Stimulated activated CD4-positive, alpha-beta T cell treated with anti-CD3 and anti-CD28 coated beads, TNF-alpha, amount 100 ng/mL, for 4 hours (primary cell): ENCODE results near the gene LDLRAD3.

ENCODE experiments used
- DNase-seq, 3 experiments: peaks; one replicate each; pipeline ENCODE4 v3.0.0-alpha.2; 2020; ENCODE audit warnings: low read depth in 3 of 3

LDLRAD3 gene

DNA sequence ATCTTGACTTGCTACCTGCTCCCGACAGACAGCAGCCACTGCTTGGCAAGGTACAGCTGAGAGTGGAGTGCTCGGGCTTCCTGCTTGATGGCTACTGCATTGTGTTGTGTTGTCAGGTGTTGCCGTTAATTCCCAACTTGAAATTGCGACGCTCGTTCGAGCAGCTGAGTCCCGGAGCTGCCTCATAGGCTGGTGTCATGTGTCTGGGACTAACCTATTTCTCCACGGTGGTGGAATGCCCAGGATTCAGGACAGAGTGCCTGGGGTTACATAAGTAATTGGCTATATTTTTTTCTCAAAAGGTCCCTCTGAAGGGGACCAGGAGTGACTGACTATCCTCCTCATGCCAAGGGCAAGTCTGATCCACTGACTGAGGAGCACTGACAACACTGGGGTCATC lies 326.8 kb downstream of the LDLRAD3 start:
- no peak for DNase-seq

DNA sequence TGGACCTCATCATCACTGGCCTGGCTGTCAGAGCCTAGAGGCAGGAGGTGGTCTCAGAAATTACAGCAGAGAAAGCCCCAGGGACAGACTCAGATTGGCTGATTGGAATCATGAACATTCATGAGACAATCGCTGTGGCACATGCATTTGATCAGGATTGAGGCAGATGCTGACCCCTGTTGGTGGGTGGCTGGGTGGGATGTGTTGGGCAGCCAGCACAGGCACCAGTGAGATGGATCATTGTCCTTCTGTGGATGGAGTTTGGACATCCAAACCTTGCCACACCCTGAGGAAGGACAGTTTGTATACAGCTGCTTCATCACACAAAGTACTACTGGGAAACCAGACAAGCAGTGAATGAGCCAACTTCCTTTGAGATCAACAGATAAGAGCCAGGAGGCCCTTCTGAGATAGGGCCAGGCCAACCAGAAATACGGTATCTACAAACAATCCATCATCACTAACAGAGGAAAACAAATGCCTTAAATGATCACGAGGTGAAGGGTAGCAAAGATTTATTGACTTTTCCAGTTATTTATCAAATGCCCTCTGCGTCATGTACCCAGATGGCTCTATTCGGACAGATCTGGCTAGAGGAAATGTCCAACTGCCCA lies 328.0 kb downstream of the LDLRAD3 start:
- DNase-seq, result no peak

DNA sequence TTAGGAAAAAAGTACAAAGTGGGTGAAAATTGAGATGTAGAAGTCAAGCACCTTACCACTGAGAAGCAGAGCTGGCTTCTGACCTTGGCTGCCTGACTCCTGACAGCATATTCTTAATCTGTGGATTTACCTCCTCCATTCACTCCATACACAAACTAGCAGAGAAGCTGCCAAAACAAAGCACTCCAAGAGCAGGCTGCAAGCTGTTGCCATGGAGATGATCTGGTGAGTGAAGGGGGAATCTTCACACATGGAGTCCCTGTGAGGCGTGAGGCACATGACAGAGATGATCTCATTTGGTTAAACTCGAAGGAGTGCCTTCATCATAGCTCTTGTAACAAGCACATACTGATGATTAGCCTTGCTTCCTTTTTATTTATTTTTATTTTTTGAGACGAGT lies 329.2 kb downstream of the LDLRAD3 start:
- no peak for DNase-seq

DNA sequence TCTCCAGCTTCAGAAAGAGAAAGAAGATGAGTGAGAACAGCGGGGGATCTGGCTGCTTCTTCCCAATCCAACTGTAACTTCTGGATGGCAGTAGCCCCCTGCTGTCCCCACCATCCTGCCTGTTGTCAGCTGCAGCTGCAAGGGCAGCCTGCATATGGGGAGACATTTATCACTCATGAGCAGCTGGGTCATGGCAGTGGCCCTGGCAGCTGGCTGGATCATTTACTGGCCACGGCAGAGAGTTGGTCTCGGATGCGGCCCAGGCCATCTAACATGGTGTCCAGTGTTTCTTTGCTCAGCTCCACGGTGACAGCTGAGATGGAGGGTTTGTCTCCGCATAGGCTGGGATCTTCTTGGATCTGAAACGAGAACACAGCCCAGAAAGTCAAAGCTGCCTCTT lies 330.6 kb downstream of the LDLRAD3 start:
- no peak for DNase-seq

DNA sequence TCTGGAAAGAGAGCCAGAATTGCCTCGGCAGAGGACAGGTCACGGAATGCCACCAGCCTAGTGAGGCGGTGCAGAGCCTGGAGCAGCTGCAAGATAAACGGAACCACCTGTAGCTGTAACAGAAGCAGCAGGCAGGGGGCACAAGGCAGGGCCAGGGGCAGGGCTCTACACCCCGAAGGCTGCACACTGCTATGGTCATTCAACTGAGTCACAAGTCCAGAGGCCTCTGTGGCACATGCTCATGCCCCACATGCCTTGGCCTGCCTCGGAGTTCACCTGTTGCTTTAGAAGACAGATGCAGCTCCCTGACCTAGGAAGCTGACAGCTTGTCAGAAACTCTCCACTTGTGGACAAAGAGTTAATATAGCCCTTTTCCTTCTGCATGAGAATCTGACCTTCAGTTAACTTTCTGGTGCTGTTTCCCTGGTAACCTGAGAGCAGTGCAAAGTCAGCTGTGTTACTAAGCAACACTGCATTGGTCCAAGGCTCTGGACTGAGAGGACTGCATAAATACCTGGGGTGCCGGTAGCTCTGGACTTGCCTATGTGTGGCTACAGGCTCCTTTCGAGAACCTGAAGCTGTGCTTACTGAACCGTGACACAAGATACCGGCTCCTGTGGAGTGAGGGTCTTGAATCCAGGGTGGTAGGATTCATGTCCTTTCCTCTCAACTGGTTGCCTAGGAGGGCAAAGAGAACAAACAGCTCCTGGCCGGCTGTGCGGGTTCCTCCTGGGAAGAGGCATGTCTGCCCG lies 334.8 kb downstream of the LDLRAD3 start:
- DNase-seq, result no peak

DNA sequence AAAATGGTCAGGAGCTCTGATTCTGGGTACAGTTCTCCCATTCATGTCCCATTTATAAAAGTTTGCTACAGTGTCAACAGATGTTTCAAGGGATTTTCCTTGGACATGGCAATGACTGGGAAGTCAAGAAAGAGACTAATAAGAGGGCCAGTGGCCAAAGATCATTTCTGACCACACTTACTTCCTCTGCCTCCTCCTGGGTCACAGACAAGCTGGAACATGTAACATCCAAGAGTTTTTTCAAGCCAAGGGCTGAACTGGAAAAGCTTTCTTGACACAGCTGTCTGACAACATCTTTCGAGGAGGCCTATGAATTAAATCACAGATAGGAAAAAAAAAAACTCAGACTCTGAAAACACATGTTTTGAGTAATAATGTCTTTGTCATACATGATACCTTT lies 336.7 kb downstream of the LDLRAD3 start:
- no peak for DNase-seq
